Activated T-helper 2 cell treated with anti-CD3 and anti-CD28 coated beads, Interferon-gamma antibody, Interleukin-2, Interleukin-4, amounts not matched to agents 10 μg/mL and 5 μg/mL and 100 μg/mL, durations not matched to agents 14 hours and 24 hours and 36 hours (primary cell): Measurements from ENCODE around the gene SMAD7. TPM values are rescaled to one million over a fixed set of nuclear protein-coding genes. Genes with fewer than 3 reads are reported as not detected.

Source experiments
- DNase-seq: peaks from one replicate; pipeline ENCODE4 v3.0.0; 2021; ENCODE audit warnings: low spot score
- H3K27ac Mint-ChIP-seq: one replicate; pipeline ENCODE4 v1.8.0; 2021; ENCODE audit warnings: mixed read lengths
- H3K27me3 Mint-ChIP-seq: one replicate; pipeline ENCODE4 v1.8.0; 2021; ENCODE audit warnings: low read depth, mixed read lengths
- H3K36me3 Mint-ChIP-seq: one replicate; pipeline ENCODE4 v1.8.0; 2021; ENCODE audit warnings: low read depth, mixed read lengths
- H3K4me1 Mint-ChIP-seq: one replicate; pipeline ENCODE4 v1.8.0; 2021; ENCODE audit warnings: low read depth, mixed read lengths
- H3K4me3 Mint-ChIP-seq: one replicate; pipeline ENCODE4 v1.8.0; 2021; ENCODE audit warnings: low read depth, mild to moderate bottlenecking, moderate library complexity, mixed read lengths
- H3K9me3 Mint-ChIP-seq: one replicate; pipeline ENCODE4 v1.8.0; 2021; ENCODE audit warnings: mixed read lengths
- intact Hi-C: fragments of 100-400 bp; cut with micrococcal nuclease; formaldehyde crosslinking; loops from one replicate; pipeline ENCODE4 v1.15.1; 2023
- total RNA-seq: library from RNA; stranded (reverse); gene quantifications from 2 replicates; pipeline ENCODE4 v1.2.3, GENCODE V29; 2022

Gene SMAD7
- total RNA-seq, result 21.1 and 22.4 TPM in 2 replicates

- Mint-ChIP-seq H3K36me3 (peaks cover 37% of the 10 kb centered on the region), H3K27me3 (peaks cover 6% of the 10 kb centered on the region), H3K27ac (peak within 1 kb of the TSS; percentile 88), H3K4me3 (peak within 1 kb of the TSS; percentile 95), H3K9me3 (no peaks in the 10 kb centered on the region), H3K4me1 (peaks cover 39% of the 10 kb centered on the region)
- intact Hi-C loops, result loop anchor here (1.0 to 5.0 kb wide), 4 partner anchors 16 to 862 kb away; partner anchors contain the start of gene ACAA2
- DNase-seq, result no peak
Measured at GRCh38 chr18:48950536-48951447, at the start of gene SMAD7. Gene SMAD7, minus strand, starts transcription at chr18:48950965. Its CDS starts 541 bp downstream, at chr18:48950424.

GRCh38 chr18:48999569-48999968 is 48.8 kb upstream of the SMAD7 start:
- intact Hi-C loops, result loop anchor here (10.0 kb wide), 1 partner anchor 325 kb away; no protein-coding TSS in a partner anchor
- H3K27me3 Mint-ChIP-seq, result peaks cover 14% of the 10 kb centered on the region
- no peak overlapping the region for H3K4me3 Mint-ChIP-seq
- no peaks in the 10 kb centered on the region for H3K36me3 Mint-ChIP-seq
- peaks cover 15% of the 10 kb centered on the region for H3K4me1 Mint-ChIP-seq
- H3K9me3 Mint-ChIP-seq, result no peaks in the 10 kb centered on the region
- H3K27ac Mint-ChIP-seq, result no peak overlapping the region
- DNase-seq, result no peak

GRCh38 chr18:48997985-48998831 is 47.4 kb upstream of the SMAD7 start:
- intact Hi-C loops, result loop anchor here (10.0 kb wide), 1 partner anchor 323 kb away; no protein-coding TSS in a partner anchor
- no peak overlapping the region for H3K4me3 Mint-ChIP-seq
- no peaks in the 10 kb centered on the region for H3K9me3 Mint-ChIP-seq
- no peak for DNase-seq
- H3K36me3 Mint-ChIP-seq, result no peaks in the 10 kb centered on the region
- H3K4me1 Mint-ChIP-seq, result peaks cover 15% of the 10 kb centered on the region
- H3K27me3 Mint-ChIP-seq, result peaks cover 7% of the 10 kb centered on the region
- H3K27ac Mint-ChIP-seq, result no peak overlapping the region

GRCh38 chr18:48997681-48997984 is 46.9 kb upstream of the SMAD7 start:
- H3K9me3 Mint-ChIP-seq, result no peaks in the 10 kb centered on the region
- DNase-seq, result no peak
- H3K27ac Mint-ChIP-seq, result no peak overlapping the region
- no peak overlapping the region for H3K4me3 Mint-ChIP-seq
- H3K36me3 Mint-ChIP-seq, result no peaks in the 10 kb centered on the region
- peaks cover 12% of the 10 kb centered on the region for H3K27me3 Mint-ChIP-seq
- intact Hi-C loops, result loop anchor here (10.0 kb wide), 1 partner anchor 323 kb away; no protein-coding TSS in a partner anchor
- H3K4me1 Mint-ChIP-seq, result peaks cover 15% of the 10 kb centered on the region

GRCh38 chr18:48996901-48997463 is 46.2 kb upstream of the SMAD7 start:
- peak; percentile 42 for DNase-seq
- intact Hi-C loops, result loop anchor here (10.0 kb wide), 1 partner anchor 322 kb away; no protein-coding TSS in a partner anchor
- peaks cover 15% of the 10 kb centered on the region for H3K4me1 Mint-ChIP-seq
- H3K36me3 Mint-ChIP-seq, result no peaks in the 10 kb centered on the region
- H3K27me3 Mint-ChIP-seq, result peaks cover 12% of the 10 kb centered on the region
- no peak overlapping the region for H3K27ac Mint-ChIP-seq
- no peaks in the 10 kb centered on the region for H3K9me3 Mint-ChIP-seq
- H3K4me3 Mint-ChIP-seq, result no peak overlapping the region

GRCh38 chr18:48996041-48996440 is 45.3 kb upstream of the SMAD7 start:
- H3K4me3 Mint-ChIP-seq, result no peak overlapping the region
- H3K9me3 Mint-ChIP-seq, result no peaks in the 10 kb centered on the region
- intact Hi-C loops, result loop anchor here (10.0 kb wide), 1 partner anchor 321 kb away; no protein-coding TSS in a partner anchor
- no peak for DNase-seq
- H3K27me3 Mint-ChIP-seq, result peaks cover 8% of the 10 kb centered on the region
- H3K4me1 Mint-ChIP-seq, result peaks cover 15% of the 10 kb centered on the region
- no peaks in the 10 kb centered on the region for H3K36me3 Mint-ChIP-seq
- H3K27ac Mint-ChIP-seq, result no peak overlapping the region

- H3K27me3 Mint-ChIP-seq, result peaks cover 8% of the 10 kb centered on the region
- H3K4me3 Mint-ChIP-seq, result no peak overlapping the region
- H3K27ac Mint-ChIP-seq, result no peak overlapping the region
- H3K36me3 Mint-ChIP-seq, result no peaks in the 10 kb centered on the region
- H3K9me3 Mint-ChIP-seq, result no peaks in the 10 kb centered on the region
- peaks cover 15% of the 10 kb centered on the region for H3K4me1 Mint-ChIP-seq
- no peak for DNase-seq
- intact Hi-C loops, result loop anchor here (10.0 kb wide), 1 partner anchor 320 kb away; no protein-coding TSS in a partner anchor
Measured at GRCh38 chr18:48994926-48995835, 44.4 kb upstream of the SMAD7 start.

- Mint-ChIP-seq H3K4me3 (no peak overlapping the region), H3K27me3 (peaks cover 8% of the 10 kb centered on the region), H3K36me3 (no peaks in the 10 kb centered on the region), H3K4me1 (peaks cover 15% of the 10 kb centered on the region), H3K9me3 (no peaks in the 10 kb centered on the region), H3K27ac (no peak overlapping the region)
- intact Hi-C loops, result loop anchor here (10.0 kb wide), 1 partner anchor 319 kb away; no protein-coding TSS in a partner anchor
- no peak for DNase-seq
Measured at GRCh38 chr18:48994044-48994651, 43.4 kb upstream of the SMAD7 start.

- Mint-ChIP-seq H3K9me3 (no peaks in the 10 kb centered on the region), H3K4me3 (no peak overlapping the region), H3K27ac (no peak overlapping the region), H3K4me1 (peaks cover 15% of the 10 kb centered on the region), H3K27me3 (peaks cover 8% of the 10 kb centered on the region), H3K36me3 (no peaks in the 10 kb centered on the region)
- intact Hi-C loops, result loop anchor here (10.0 kb wide), 1 partner anchor 319 kb away; no protein-coding TSS in a partner anchor
- no peak for DNase-seq
Measured at GRCh38 chr18:48993586-48993985, 42.8 kb upstream of the SMAD7 start.

GRCh38 chr18:48992791-48993555 is 42.2 kb upstream of the SMAD7 start:
- Mint-ChIP-seq H3K4me1 (peaks cover 15% of the 10 kb centered on the region), H3K27me3 (peaks cover 8% of the 10 kb centered on the region), H3K4me3 (no peak overlapping the region), H3K27ac (no peak overlapping the region), H3K9me3 (no peaks in the 10 kb centered on the region), H3K36me3 (no peaks in the 10 kb centered on the region)
- DNase-seq, result no peak
- intact Hi-C loops, result loop anchor here (10.0 kb wide), 1 partner anchor 318 kb away; no protein-coding TSS in a partner anchor

GRCh38 chr18:48992133-48992532 is 41.4 kb upstream of the SMAD7 start:
- intact Hi-C loops, result loop anchor here (10.0 kb wide), 1 partner anchor 317 kb away; no protein-coding TSS in a partner anchor

More at GRCh38 chr18:48992133-48992532, 41.4 kb upstream of the SMAD7 start:
- Mint-ChIP-seq H3K27ac (no peak overlapping the region), H3K36me3 (no peaks in the 10 kb centered on the region), H3K4me3 (no peak overlapping the region), H3K4me1 (peaks cover 7% of the 10 kb centered on the region), H3K27me3 (peaks cover 11% of the 10 kb centered on the region), H3K9me3 (no peaks in the 10 kb centered on the region)
- no peak for DNase-seq
